Upper lobe of left lung (tissue), 6 donors: ENCODE results near the gene LSM11. TPM values are rescaled to one million over a fixed set of nuclear protein-coding genes. Genes with fewer than 3 reads are reported as not detected.

Source experiments
- ATAC-seq, 2 donors: fragments of 200-7000 bp; cut with Tn5 transposase; one replicate each; pipeline ENCODE4 v1.9.1; 2022; ENCODE audit warnings: mild to moderate bottlenecking in 2 of 2, moderate library complexity in 2 of 2; ENCODE audit not compliant: low FRiP score in 2 of 2
- DNase-seq, 2 donors: peaks; one replicate each; pipeline ENCODE4 v3.0.0-alpha.2; 2019 to 2020
- H3K27ac ChIP-seq, 4 donors: fragments of 200-600 bp; sonication (generic); one replicate each; pipeline ENCODE4 v1.5.1; 2016 to 2019
- H3K27me3 ChIP-seq, 4 donors: fragments of 200-600 bp; sonication (generic); one replicate each; pipeline ENCODE4 v1.5.1; 2017 to 2019
- H3K36me3 ChIP-seq, 4 donors: fragments of 200-600 bp; sonication (generic); one replicate each; pipeline ENCODE4 v1.5.1; 2016 to 2019
- H3K4me1 ChIP-seq, 4 donors: fragments of 200-600 bp; sonication (generic); one replicate each; pipeline ENCODE4 v1.5.1; 2018 to 2019
- H3K4me3 ChIP-seq, 4 donors: fragments of 200-600 bp; sonication (generic); one replicate each; pipeline ENCODE4 v1.5.1; 2017 to 2019; ENCODE audit warnings: mild to moderate bottlenecking in 2 of 4, moderate library complexity in 1 of 4
- H3K9me3 ChIP-seq, 4 donors: fragments of 200-600 bp; sonication (generic); one replicate each; pipeline ENCODE4 v1.5.1; 2018 to 2019
- CTCF ChIP-seq, 6 experiments: fragments of 450-650 bp in 4 of 6; fragments of 200-600 bp in 2 of 6; sonication (generic) in 2 of 6; IDR thresholded peaks; one replicate each; pipeline ENCODE4 v1.5.1; 2016 to 2019; ENCODE audit warnings: antibody characterized with exemption in 6 of 6
- EP300 ChIP-seq, 4 donors: sonication (generic); formaldehyde crosslinking; IDR thresholded peaks; one replicate each; pipeline ENCODE4 v1.5.1; 2017; ENCODE audit warnings: antibody characterized with exemption in 4 of 4, control low read depth in 2 of 4
- POLR2A ChIP-seq, 4 donors: fragments of 450-650 bp; IDR thresholded peaks; one replicate each; pipeline ENCODE4 v1.5.1; 2016 to 2017; ENCODE audit warnings: antibody characterized with exemption in 4 of 4, mild to moderate bottlenecking in 2 of 4
- POLR2AphosphoS5 ChIP-seq, 2 donors: sonication (generic); formaldehyde crosslinking; IDR thresholded peaks; one replicate each; pipeline ENCODE4 v1.5.1; 2017; ENCODE audit warnings: antibody characterized with exemption in 2 of 2
- WGBS, 2 donors: methylation state at CpG; one replicate each; pipeline ENCODE4 v1.1.5; 2017 to 2018; 5-methylcytosine and 5-hydroxymethylcytosine counted together
- total RNA-seq, 6 donors: library from RNA; depleted of rRNA in 4 of 6; stranded (reverse); fragments of >200 nt in 4 of 6; gene quantifications; one replicate each; pipeline versions ENCODE4 v1.1.0 to v1.2.1, GENCODE V29; 2016 to 2021
- donor health status: DM: no; HTN: no; CAD: no; lungs with moderate emphysema.
- donor health status: DM: no; HTN: yes; CAD: no; lungs with severe emphysema.

Gene LSM11
- total RNA-seq, 6 donors from 2014 or later: 0.78 to 4.1 (median 2.0) TPM

- no peak for DNase-seq
- H3K4me3 ChIP-seq: no peak overlapping the region
- no peaks in the 10 kb centered on the region for H3K27me3 ChIP-seq
- no peak for ATAC-seq
- peaks cover 5 to 56% (median 19%) of the 10 kb centered on the region in 4 donors for H3K36me3 ChIP-seq
- H3K27ac ChIP-seq: no peak overlapping the region
- WGBS, 2 donors: 91 to 93% methylated on average over 6 of the region's 6 CpGs
- no peaks in the 10 kb centered on the region for H3K9me3 ChIP-seq
- peaks cover 0 to 6% (median 5%) of the 10 kb centered on the region in 4 donors for H3K4me1 ChIP-seq
- TF ChIP-seq POLR2AphosphoS5 (IDR thresholded peaks at IDR 0.05) (no peak), POLR2A (IDR thresholded peaks at IDR 0.05) (no peak), CTCF (IDR thresholded peaks at IDR 0.05) (no peak), EP300 (IDR thresholded peaks at IDR 0.05) (no peak)
Measured at GRCh38 chr5:157735991-157736390, 7.5 kb upstream of the LSM11 start.

GRCh38 chr5:157739388-157740228, 3.9 kb upstream of the LSM11 start:
- H3K27ac ChIP-seq: no peak overlapping the region
- no peak overlapping the region for H3K4me3 ChIP-seq
- ATAC-seq: no peak
- no peak for DNase-seq
- TF ChIP-seq EP300 (IDR thresholded peaks at IDR 0.05) (no peak), POLR2AphosphoS5 (IDR thresholded peaks at IDR 0.05) (no peak), CTCF (IDR thresholded peaks at IDR 0.05) (no peak), POLR2A (IDR thresholded peaks at IDR 0.05) (no peak)
- WGBS, 2 donors: 91% methylated on average over 12 of the region's 12 CpGs
- H3K36me3 ChIP-seq: peaks cover 5 to 45% (median 17%) of the 10 kb centered on the region in 4 donors
- no peaks in the 10 kb centered on the region for H3K9me3 ChIP-seq
- no peaks in the 10 kb centered on the region for H3K27me3 ChIP-seq
- H3K4me1 ChIP-seq: peaks cover 8 to 13% (median 10%) of the 10 kb centered on the region in 4 donors

- H3K27me3 ChIP-seq: no peaks in the 10 kb centered on the region
- ATAC-seq: no peak
- no peaks in the 10 kb centered on the region for H3K9me3 ChIP-seq
- H3K36me3 ChIP-seq: peaks cover 4 to 39% (median 15%) of the 10 kb centered on the region in 4 donors
- H3K27ac ChIP-seq: no peak overlapping the region
- TF ChIP-seq POLR2A (IDR thresholded peaks at IDR 0.05) (no peak), CTCF (IDR thresholded peaks at IDR 0.05) (peak in 1 of 6 experiments; percentile 18)
- H3K4me3 ChIP-seq: no peak overlapping the region
- H3K4me1 ChIP-seq: peaks cover 13 to 19% (median 15%) of the 10 kb centered on the region in 4 donors
- 54 to 58% methylated on average over 3 of the region's 3 CpGs for WGBS, 2 donors
- no peak for DNase-seq
Measured at GRCh38 chr5:157740229-157740610, 3.3 kb upstream of the LSM11 start.

- H3K4me3 ChIP-seq: no peak overlapping the region
- ATAC-seq (no peak), DNase-seq (no peak)
- TF ChIP-seq POLR2AphosphoS5 (IDR thresholded peaks at IDR 0.05) (no peak), CTCF (IDR thresholded peaks at IDR 0.05) (no peak), EP300 (IDR thresholded peaks at IDR 0.05) (no peak), POLR2A (IDR thresholded peaks at IDR 0.05) (no peak)
- H3K27ac ChIP-seq: no peak overlapping the region
- H3K4me1 ChIP-seq: peaks cover 13 to 19% (median 16%) of the 10 kb centered on the region in 4 donors
- WGBS, 2 donors: 77 to 81% methylated on average over 4 of the region's 4 CpGs
- peaks cover 0 to 31% (median 10%) of the 10 kb centered on the region in 4 donors for H3K36me3 ChIP-seq
- H3K9me3 ChIP-seq: no peaks in the 10 kb centered on the region
- no peaks in the 10 kb centered on the region for H3K27me3 ChIP-seq
Measured at GRCh38 chr5:157741131-157741530, 2.4 kb upstream of the LSM11 start.
